ENCODE measurements around the gene GID8.

GID8 gene

DNA sequence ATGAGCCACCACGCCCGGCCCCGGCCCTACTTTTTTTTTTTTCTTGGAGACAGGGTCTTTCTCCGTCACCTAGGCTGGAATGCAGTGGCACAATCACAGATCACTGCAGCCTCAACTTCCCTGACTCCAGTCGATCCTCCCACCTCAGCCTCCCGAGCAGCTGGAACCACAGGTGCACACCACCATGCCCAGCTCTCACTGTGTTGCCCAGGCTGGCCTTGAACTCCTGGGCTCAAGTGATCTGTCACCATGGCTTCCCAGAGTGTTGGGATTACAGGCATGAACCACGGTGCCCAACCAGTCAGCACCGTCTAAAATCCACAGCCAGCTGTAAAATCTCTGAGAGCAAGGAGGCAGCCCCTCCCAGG is 32.0 kb downstream of the GID8 start:
- H3K27me3 ChIP-seq (ENCODE audit: low read length), result no peaks in the 10 kb centered on the region
- no peaks in the 10 kb centered on the region for H3K9me3 ChIP-seq (ENCODE audit: insufficient read depth, low read length)
- H3K9ac ChIP-seq (ENCODE audit: low read length), result no peak overlapping the region
- no peak overlapping the region for H3K4me3 ChIP-seq (ENCODE audit: insufficient read depth, low read length, poor library complexity, severe bottlenecking)
- no peaks in the 10 kb centered on the region for H3K36me3 ChIP-seq (ENCODE audit: low read length)
- no peak overlapping the region for H3K4me2 ChIP-seq (ENCODE audit: low read depth, low read length, poor library complexity, severe bottlenecking)
- H3K27ac ChIP-seq (ENCODE audit: low read depth, low read length), result no peak overlapping the region
- no peak for TF ChIP-seq EZH2phosphoT487 (conservative IDR thresholded peaks at IDR 0.05; ENCODE audit: low read length)
- no peak for TF ChIP-seq CTCF (IDR thresholded peaks at IDR 0.05; ENCODE audit: insufficient read depth, low read length, poor library complexity, severe bottlenecking)
- no peaks in the 10 kb centered on the region for H4K20me1 ChIP-seq (ENCODE audit: low read depth, low read length)
- H3K79me2 ChIP-seq (ENCODE audit: insufficient read depth, low read length), result no peaks in the 10 kb centered on the region
- no peak overlapping the region for H2AFZ ChIP-seq (ENCODE audit: low read depth, low read length, severe bottlenecking)
- H3K9me2 ChIP-seq (replicated peaks; ENCODE audit: insufficient read depth, low read length), result no peaks in the 10 kb centered on the region
- H3F3A ChIP-seq (ENCODE audit: insufficient read depth), result no peaks in the 10 kb centered on the region

DNA sequence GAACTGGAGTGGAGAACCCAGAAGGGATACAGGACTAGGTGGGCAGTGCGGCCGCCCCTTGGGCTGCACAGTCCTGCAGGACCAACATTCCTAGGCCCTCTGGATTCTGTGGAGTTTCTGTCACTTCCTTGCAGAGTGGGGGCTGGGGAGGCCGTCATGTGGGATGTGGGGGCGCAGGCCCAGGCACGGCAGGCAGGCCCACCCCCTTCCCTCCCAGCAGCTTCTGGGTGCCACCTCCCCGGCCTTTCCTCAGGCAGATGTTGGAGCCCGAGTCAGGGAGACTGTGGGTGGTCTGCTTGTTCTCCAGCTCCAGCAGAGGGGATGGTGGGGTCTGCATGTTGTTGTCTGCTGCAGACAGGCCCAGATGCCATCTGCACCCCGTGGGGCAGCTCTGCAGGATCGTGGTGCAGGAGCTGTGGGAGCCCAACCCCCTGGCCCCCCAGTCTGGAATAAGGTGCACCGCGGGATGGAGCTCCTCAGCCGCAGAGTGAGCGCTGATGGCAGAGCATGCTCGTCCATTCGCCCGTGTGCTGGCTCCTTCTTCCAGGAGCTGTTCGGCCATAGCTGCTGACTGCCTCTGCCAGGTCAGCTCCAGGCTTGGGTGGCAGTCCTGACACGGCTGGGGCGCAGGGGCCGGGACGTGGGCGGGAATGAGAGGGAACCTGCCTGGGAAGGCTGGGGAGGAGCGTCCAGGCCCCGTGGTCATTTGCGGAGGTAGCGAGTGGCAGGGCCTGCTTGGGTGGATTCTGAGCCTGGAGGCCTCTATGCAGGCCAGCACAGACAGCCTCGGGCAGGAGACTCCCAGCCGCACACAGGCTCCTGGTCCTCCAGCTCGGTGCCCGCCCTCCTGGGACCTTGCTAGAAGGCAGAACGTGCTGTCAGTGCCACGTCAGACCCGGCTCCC is 32.6 kb downstream of the GID8 start:
- H3K9ac ChIP-seq (ENCODE audit: low read length), result no peak overlapping the region

DNA sequence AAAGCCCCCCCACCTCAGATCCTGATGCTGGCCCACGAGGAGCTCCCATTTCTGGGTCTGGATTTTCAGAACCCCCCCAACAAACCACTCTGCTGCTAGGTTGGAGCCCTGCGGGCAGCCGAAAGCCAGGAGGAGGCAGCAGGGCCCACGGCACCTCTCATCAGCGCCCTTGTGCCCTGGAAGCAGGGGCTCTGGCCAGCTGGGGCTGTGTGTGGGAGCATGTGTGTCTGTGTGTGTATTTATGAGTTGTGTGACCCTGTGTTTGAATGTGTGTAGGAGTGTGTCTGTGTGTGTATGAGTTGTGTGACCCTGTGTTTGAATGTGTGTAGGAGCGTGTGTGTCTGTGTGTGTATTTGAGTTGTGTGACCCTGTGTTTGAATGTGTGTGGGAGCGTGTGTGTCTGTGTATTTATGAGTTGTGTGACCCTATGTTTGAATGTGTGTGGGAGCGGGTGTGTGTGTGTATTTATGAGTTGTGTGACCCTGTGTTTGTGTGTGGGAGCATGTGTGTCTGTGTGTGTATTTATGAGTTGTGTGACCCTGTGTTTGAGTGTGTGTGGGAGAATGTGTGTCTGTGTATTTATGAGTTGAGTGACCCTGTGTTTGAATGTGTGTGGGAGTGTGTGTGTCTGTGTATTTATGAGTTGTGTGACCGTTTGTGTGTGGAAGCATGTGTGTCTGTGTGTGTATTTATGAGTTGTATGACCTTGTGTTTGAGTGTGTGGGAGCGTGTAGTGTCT is 33.4 kb downstream of the GID8 start:
- no peak overlapping the region for H3K9ac ChIP-seq (ENCODE audit: low read length)
- H4K20me1 ChIP-seq (ENCODE audit: low read depth, low read length), result no peaks in the 10 kb centered on the region
- no peaks in the 10 kb centered on the region for H3K9me2 ChIP-seq (replicated peaks; ENCODE audit: insufficient read depth, low read length)
- H3K9me3 ChIP-seq (ENCODE audit: insufficient read depth, low read length), result no peaks in the 10 kb centered on the region
- TF ChIP-seq EZH2phosphoT487 (conservative IDR thresholded peaks at IDR 0.05; ENCODE audit: low read length) (no peak), CTCF (IDR thresholded peaks at IDR 0.05; ENCODE audit: insufficient read depth, low read length, poor library complexity, severe bottlenecking) (no peak)
- no peaks in the 10 kb centered on the region for H3F3A ChIP-seq (ENCODE audit: insufficient read depth)
- no peak overlapping the region for H3K4me2 ChIP-seq (ENCODE audit: low read depth, low read length, poor library complexity, severe bottlenecking)
- no peaks in the 10 kb centered on the region for H3K27me3 ChIP-seq (ENCODE audit: low read length)
- H2AFZ ChIP-seq (ENCODE audit: low read depth, low read length, severe bottlenecking), result no peak overlapping the region
- no peak overlapping the region for H3K27ac ChIP-seq (ENCODE audit: low read depth, low read length)
- no peaks in the 10 kb centered on the region for H3K79me2 ChIP-seq (ENCODE audit: insufficient read depth, low read length)
- no peak overlapping the region for H3K4me3 ChIP-seq (ENCODE audit: insufficient read depth, low read length, poor library complexity, severe bottlenecking)
- H3K36me3 ChIP-seq (ENCODE audit: low read length), result no peaks in the 10 kb centered on the region

More for the DNA sequence above, 32.6 kb downstream of the GID8 start:
- no peaks in the 10 kb centered on the region for H3F3A ChIP-seq (ENCODE audit: insufficient read depth)
- H4K20me1 ChIP-seq (ENCODE audit: low read depth, low read length), result no peaks in the 10 kb centered on the region
- H3K36me3 ChIP-seq (ENCODE audit: low read length), result no peaks in the 10 kb centered on the region
- H3K4me3 ChIP-seq (ENCODE audit: insufficient read depth, low read length, poor library complexity, severe bottlenecking), result no peak overlapping the region
- no peaks in the 10 kb centered on the region for H3K9me2 ChIP-seq (replicated peaks; ENCODE audit: insufficient read depth, low read length)
- H3K79me2 ChIP-seq (ENCODE audit: insufficient read depth, low read length), result no peaks in the 10 kb centered on the region
- H3K4me2 ChIP-seq (ENCODE audit: low read depth, low read length, poor library complexity, severe bottlenecking), result no peak overlapping the region
- H3K9me3 ChIP-seq (ENCODE audit: insufficient read depth, low read length), result no peaks in the 10 kb centered on the region
- TF ChIP-seq EZH2phosphoT487 (conservative IDR thresholded peaks at IDR 0.05; ENCODE audit: low read length), result no peak
- no peak for TF ChIP-seq CTCF (IDR thresholded peaks at IDR 0.05; ENCODE audit: insufficient read depth, low read length, poor library complexity, severe bottlenecking)
- H3K27ac ChIP-seq (ENCODE audit: low read depth, low read length), result no peak overlapping the region
- no peaks in the 10 kb centered on the region for H3K27me3 ChIP-seq (ENCODE audit: low read length)
- H2AFZ ChIP-seq (ENCODE audit: low read depth, low read length, severe bottlenecking), result no peak overlapping the region

Measured in SU-DHL-6 (cell line).